ENCODE data around the gene KCTD7.

The KCTD7 gene

DNA sequence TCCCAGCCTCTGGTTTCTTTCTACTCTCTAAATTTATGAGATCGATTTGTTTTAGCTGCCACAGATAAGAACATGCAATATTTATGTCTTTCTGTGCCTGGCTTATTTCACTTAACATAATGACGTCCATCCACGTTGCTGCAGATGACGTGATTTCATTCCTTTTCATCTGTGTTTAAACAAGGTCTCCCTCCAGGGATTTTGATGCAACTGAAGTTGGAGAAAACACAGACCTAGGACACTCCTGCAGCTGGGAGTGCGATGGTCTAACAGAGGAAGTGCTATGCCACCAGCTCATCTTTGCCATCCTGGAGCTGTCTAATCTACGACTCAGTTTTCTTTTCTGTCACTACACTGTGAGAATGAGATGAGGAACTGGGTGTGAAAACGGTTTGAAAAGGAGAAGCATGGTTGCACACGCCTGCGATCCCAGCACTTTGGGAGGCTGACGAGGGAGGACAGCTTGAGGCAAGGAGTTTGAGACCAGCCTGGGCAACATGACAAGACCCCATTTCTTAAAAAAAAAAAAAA, 1.5 kb upstream of the KCTD7 start:
- H3K36me3 ChIP-seq (ENCODE audit: control insufficient read depth, low read length), result peaks cover 4% of the 10 kb centered on the region
- no peaks in the 10 kb centered on the region for H3K9me2 ChIP-seq (replicated peaks; ENCODE audit: control insufficient read depth, low read length)
- no peaks in the 10 kb centered on the region for H3K27me3 ChIP-seq (ENCODE audit: control insufficient read depth, low read length)
- no peaks in the 10 kb centered on the region for H3K9me3 ChIP-seq (ENCODE audit: control insufficient read depth, insufficient read depth, low read length)
- H3K79me2 ChIP-seq (ENCODE audit: control insufficient read depth, low read length), result peaks cover 29% of the 10 kb centered on the region
- peak overlapping the region; percentile 93 for H3K4me2 ChIP-seq (ENCODE audit: low read length)
- peaks cover 43% of the 10 kb centered on the region for H3K4me1 ChIP-seq (ENCODE audit: control insufficient read depth, low read length)
- TF ChIP-seq, protein P1, sequence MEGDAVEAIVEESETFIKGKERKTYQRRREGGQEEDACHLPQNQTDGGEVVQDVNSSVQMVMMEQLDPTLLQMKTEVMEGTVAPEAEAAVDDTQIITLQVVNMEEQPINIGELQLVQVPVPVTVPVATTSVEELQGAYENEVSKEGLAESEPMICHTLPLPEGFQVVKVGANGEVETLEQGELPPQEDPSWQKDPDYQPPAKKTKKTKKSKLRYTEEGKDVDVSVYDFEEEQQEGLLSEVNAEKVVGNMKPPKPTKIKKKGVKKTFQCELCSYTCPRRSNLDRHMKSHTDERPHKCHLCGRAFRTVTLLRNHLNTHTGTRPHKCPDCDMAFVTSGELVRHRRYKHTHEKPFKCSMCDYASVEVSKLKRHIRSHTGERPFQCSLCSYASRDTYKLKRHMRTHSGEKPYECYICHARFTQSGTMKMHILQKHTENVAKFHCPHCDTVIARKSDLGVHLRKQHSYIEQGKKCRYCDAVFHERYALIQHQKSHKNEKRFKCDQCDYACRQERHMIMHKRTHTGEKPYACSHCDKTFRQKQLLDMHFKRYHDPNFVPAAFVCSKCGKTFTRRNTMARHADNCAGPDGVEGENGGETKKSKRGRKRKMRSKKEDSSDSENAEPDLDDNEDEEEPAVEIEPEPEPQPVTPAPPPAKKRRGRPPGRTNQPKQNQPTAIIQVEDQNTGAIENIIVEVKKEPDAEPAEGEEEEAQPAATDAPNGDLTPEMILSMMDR (IDR thresholded peaks at IDR 0.05; ENCODE audit: low read depth, low read length, poor library complexity, severe bottlenecking), result no peak
- TF ChIP-seq EZH2phosphoT487 (IDR thresholded peaks at IDR 0.05; ENCODE audit: borderline replicate concordance, low read length), result no peak
- H3F3A ChIP-seq (ENCODE audit: control insufficient read depth, insufficient read depth), result peaks cover 31% of the 10 kb centered on the region
- H3K27ac ChIP-seq (ENCODE audit: low read depth, low read length), result 0 out of 2 replicates have a peak overlapping the region, but pooled peaks have one; percentile 5
- no peaks in the 10 kb centered on the region for H4K20me1 ChIP-seq (ENCODE audit: control insufficient read depth, insufficient read depth, low read depth, low read length)
- peak overlapping the region; percentile 34 for H3K4me3 ChIP-seq (ENCODE audit: low read length)

DNA sequence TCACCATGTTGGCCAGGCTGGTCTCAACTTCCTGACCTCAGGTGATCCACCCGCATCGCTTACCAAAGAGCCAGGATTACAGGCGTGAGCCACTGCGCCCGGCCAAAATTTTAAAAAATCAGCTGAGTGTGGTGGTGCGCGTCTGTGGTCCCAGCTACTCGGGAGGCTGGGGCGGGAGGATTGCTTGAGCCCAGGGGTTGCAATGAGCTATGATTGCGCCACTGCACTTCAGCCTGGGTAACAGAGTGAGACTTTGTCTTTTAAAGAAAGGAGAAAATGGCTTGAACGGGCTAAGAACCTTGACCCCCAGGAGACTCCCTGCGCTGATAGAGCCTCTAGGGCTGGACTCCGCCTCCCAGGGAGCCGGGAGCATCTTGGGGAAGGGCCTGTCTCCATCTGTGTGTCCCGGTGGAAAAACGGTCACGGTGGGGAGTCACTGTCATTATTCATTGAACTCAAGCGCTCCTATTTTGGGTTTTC, 760 bp upstream of the KCTD7 start:
- H3K9me3 ChIP-seq (ENCODE audit: control insufficient read depth, insufficient read depth, low read length), result no peaks in the 10 kb centered on the region
- H3K79me2 ChIP-seq (ENCODE audit: control insufficient read depth, low read length), result peaks cover 33% of the 10 kb centered on the region
- H3K4me2 ChIP-seq (ENCODE audit: low read length), result peak overlapping the region; percentile 93
- H3K27ac ChIP-seq (ENCODE audit: low read depth, low read length), result peak overlapping the region; percentile 50
- TF ChIP-seq, protein P1 (IDR thresholded peaks at IDR 0.05; ENCODE audit: low read depth, low read length, poor library complexity, severe bottlenecking), result no peak
- TF ChIP-seq EZH2phosphoT487 (IDR thresholded peaks at IDR 0.05; ENCODE audit: borderline replicate concordance, low read length), result no peak
- H3K4me1 ChIP-seq (ENCODE audit: control insufficient read depth, low read length), result peaks cover 51% of the 10 kb centered on the region
- no peaks in the 10 kb centered on the region for H4K20me1 ChIP-seq (ENCODE audit: control insufficient read depth, insufficient read depth, low read depth, low read length)
- H3K4me3 ChIP-seq (ENCODE audit: low read length), result peak overlapping the region; percentile 82
- peaks cover 35% of the 10 kb centered on the region for H3F3A ChIP-seq (ENCODE audit: control insufficient read depth, insufficient read depth)
- no peaks in the 10 kb centered on the region for H3K27me3 ChIP-seq (ENCODE audit: control insufficient read depth, low read length)
- peaks cover 4% of the 10 kb centered on the region for H3K36me3 ChIP-seq (ENCODE audit: control insufficient read depth, low read length)
- H3K9me2 ChIP-seq (replicated peaks; ENCODE audit: control insufficient read depth, low read length), result no peaks in the 10 kb centered on the region

DNA sequence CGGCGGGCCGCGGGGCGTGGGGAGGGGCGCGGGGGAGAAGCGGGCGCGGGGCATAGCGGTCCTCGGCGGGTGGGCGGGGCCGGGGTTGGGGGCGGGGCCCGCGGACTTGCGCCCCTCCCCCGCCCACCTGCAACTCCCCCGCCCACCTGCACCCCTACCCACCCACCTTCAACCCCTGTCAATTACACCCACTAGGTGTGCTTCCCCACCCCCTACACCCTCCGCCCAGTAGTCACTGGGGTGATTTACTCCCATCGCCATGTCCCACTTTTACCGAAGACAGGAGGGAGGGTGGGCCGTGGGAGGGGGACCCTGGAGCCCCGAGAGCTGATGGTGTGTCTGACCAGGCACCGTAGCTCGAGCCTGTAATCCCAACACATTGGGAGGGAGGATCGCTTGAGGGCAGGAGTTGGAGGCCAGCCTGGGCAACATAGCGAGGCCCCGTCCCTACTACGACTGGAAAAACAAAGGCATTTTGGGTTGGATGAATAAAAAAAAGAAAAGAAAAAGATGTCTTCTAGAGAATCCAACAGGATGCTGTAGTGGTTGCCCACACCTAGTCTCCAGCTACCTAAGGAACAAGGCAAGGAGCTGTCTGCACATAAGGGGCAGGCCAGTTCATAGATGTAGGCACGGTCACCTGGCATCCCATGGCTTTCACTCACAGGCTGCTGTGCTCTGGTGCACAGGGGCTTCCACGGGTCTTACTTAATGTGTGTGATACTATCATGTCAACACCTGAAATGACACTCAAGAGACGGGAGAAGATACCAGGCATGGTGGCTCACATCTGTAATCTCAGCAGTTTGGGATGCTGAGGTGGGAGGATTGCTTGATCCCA, 761 bp downstream of the KCTD7 start:
- Histone ChIP-seq H3F3A (ENCODE audit: control insufficient read depth, insufficient read depth) (peaks cover 46% of the 10 kb centered on the region), H4K20me1 (ENCODE audit: control insufficient read depth, insufficient read depth, low read depth, low read length) (no peaks in the 10 kb centered on the region), H3K79me2 (ENCODE audit: control insufficient read depth, low read length) (peaks cover 41% of the 10 kb centered on the region), H3K27me3 (ENCODE audit: control insufficient read depth, low read length) (no peaks in the 10 kb centered on the region), H3K4me2 (ENCODE audit: low read length) (peak overlapping the region; percentile 94), H3K36me3 (ENCODE audit: control insufficient read depth, low read length) (peaks cover 17% of the 10 kb centered on the region), H3K9me2 (replicated peaks; ENCODE audit: control insufficient read depth, low read length) (no peaks in the 10 kb centered on the region), H3K9me3 (ENCODE audit: control insufficient read depth, insufficient read depth, low read length) (no peaks in the 10 kb centered on the region), H3K4me1 (ENCODE audit: control insufficient read depth, low read length) (peaks cover 66% of the 10 kb centered on the region), H3K27ac (ENCODE audit: low read depth, low read length) (peak overlapping the region; percentile 64), H3K4me3 (ENCODE audit: low read length) (peak overlapping the region; percentile 82)
- TF ChIP-seq, protein P1 (IDR thresholded peaks at IDR 0.05; ENCODE audit: low read depth, low read length, poor library complexity, severe bottlenecking), result no peak
- no peak for TF ChIP-seq EZH2phosphoT487 (IDR thresholded peaks at IDR 0.05; ENCODE audit: borderline replicate concordance, low read length)
